ENCODE results near the gene MAMDC4.

MAMDC4 gene

DNA sequence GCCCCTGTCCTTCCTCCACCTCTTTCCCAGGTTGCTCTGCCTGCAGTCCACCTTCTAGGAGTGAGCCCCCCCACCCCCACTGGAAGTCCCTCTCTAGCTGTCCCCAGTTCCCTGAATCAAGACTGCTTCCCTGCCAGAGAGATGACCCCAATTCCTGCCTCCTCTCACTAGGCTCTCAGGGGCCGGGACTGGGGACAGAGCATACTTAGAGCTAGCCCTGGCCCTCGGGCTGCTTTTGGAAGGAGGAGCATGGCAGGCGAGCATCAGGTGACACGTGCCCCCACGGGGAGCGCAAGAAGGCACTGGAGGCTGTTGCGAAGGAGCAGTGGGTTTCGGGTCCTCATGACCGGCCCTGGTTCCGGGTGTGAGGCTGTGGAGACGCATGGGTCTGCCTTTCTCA, 43.9 kb downstream of the MAMDC4 start:
- DNase-seq, result no peak

- DNase-seq, result no peak
These were observed 46.4 kb downstream of the MAMDC4 start for GRCh38 chr9:136898483-136899100.

DNA sequence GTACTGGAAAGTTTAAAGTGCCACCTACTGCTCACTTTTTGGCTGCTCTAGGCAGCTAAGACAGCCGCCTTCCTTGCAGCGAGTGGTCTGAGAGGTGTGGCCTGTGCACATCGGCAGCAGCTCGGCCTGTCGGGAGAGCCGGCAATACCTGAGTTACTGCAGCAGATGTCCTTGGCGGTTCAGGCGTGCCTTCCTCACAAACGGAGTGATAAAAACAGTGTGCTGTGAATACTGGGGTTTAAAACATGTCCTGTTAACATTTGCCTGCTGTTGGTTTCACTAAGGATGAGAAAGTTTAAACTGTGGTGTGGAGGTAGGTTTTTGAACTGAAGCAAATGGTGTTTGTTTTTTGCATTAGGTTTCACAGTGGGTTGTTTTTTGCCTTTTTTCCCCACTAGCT, 47.0 kb downstream of the MAMDC4 start:
- no peak for DNase-seq

- DNase-seq, result no peak
These were observed 48.4 kb downstream of the MAMDC4 start for GRCh38 chr9:136900556-136900955.

- DNase-seq, result no peak
These were observed 48.9 kb downstream of the MAMDC4 start for GRCh38 chr9:136900988-136901515.

DNA sequence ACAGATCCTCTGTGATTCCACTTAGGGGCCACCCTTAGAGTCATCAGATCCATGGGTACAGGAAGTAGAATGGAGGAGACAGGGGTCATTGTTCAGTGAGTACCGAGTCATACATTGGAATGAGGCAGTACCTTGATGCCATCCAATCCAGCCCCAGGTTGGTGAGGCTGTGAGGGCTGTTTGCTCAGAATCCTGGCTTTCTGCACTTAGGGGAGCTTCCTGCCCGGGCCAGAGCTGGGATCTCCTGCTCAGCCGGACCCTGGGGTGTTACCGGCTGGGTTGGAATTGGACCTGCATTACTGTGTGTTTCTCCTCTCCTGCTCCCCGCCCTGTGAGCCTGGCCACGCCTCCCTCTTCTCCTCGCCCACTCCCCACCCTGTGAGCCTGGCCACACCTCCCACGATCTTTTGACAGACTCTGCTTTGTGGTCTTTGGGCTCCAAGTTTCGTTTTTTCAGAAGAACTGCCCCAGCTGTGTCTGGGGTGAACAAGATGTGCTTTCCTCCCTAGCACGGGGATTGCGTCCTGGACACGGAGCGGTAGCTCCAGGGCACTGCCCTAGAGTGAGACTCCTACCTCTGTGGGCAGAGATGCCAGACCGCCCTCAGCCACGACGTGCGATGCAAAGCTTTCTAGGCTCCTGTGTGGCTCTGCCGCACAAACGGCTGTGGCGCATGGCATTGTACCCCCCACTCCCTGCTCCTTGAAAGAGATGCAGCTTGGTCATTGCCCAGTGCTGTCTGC, 49.5 kb downstream of the MAMDC4 start:
- DNase-seq, result no peak

- DNase-seq, result no peak
These were observed 50.2 kb downstream of the MAMDC4 start for GRCh38 chr9:136902259-136902821.

DNA sequence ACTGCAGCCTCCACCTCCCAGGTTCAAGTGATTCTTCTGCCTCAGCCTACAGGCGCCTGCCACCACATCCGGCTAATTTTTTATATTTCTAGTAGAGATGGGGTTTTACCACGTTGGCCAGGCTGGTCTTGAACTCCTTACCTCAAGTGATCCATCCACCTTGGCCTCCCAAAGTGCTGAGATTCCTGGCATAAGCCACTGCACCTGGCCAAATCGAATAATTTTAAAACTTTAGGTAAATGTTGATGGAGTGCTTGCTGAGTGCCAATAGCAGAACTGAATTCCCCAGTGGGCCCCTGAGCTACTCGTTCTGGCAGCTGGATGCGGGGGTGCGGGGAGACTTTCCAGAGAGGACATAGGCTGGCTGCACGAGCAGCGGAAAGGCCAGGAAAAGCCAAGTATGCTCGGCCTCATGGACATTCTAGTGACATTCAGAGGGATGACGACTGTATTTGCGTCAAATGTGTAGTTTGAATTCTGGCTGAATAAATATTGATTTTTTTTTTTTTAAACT, 51.0 kb downstream of the MAMDC4 start:
- no peak for DNase-seq

GRCh38 chr9:136906266-136906665, 54.1 kb downstream of the MAMDC4 start:
- DNase-seq, result no peak

DNA sequence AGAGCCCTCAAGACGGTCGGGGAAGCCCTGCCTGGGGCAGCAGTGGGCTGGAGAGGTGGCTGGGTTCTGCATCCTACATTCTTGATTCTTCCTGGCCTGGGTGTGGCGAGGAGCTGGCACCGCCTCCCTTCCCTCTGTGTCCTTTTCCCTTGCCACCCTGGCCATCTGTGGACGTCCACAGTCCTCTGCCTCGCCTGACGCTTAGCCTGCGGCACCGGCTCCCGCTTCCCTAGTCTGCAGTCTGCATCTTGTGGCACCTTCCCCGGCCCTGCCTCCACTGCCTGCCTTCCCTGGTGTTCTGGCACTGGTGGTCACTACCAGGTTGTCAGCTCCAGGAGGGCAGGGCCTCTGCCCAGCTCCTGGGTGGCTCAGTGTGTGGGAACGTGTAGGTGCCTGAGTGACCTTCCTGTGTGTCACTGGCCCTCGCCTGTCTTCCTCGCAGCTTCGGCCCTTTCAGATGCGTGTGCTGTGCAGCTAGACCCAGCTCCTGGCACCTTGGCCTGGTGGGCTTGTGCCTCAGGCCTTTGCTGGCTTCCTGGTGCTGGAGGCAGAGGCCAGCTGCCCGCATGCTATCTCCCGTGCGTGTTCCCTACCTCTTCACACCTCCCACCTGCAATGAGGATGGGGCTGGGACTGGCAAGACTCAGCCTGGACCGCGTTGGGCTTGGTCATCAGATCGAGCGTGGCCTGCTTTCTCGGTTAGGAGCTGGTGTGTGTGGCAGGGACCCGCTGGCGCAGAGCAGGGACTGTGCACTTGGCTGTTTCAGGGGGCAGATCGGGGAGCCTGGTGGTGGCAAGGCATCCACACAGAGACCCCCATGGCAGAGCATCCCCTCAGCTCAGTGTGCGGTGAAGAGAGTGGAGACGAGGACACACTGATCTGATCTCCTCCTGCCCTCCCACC, 55.1 kb downstream of the MAMDC4 start:
- no peak for DNase-seq

Measured in NK-92 treated with Interleukin-12 subunit alpha and Interleukin-12 subunit beta, amount 100 ng/mL, for 24 hours (cell line).